ENCODE results near the gene ITGA2. TPM values are rescaled to one million over a fixed set of nuclear protein-coding genes. Genes with fewer than 3 reads are reported as not detected.

Gene ITGA2
- total and polyA plus RNA-seq, 2 of the 8 experiments (the other 6 are each of a cell fraction or from before 2014, with no cell fraction given): 1.4 to 7.7 TPM

DNA sequence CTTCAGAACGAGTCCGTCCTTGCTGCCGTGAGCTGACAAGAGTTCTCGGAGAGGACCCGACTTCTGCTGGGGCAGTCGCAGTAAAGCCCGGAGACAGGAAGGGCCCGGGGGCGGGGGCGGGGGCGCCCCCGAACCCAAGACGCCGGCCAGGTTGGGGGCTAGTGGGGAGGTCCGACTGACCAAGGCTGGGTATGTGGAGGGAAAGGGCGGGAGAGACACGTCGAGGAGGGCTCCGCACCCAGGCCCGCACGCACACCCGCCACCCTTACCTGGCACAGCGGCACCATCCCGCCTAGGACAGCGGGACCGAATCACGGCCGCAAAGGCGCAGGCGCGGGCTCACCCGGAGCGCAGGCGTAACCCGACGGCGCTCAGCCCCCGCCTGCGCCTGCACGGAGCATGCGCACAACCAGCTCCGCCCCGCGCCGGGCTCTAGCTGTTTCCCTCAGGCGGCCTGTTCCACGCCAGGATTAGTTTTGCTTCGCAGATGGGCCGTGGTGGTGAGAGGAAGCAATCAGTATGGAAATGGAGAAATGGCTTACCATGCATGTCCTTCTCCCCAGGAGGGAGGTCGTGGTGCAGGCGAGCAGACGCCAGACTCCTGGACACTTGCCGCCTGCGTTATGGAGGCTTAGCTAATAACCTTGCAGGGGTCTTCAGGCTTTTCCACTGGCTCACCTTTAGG is 120.4 kb downstream of the ITGA2 start, which contains the start of gene MOCS2 (continued):
- TF ChIP-seq, protein P1, sequence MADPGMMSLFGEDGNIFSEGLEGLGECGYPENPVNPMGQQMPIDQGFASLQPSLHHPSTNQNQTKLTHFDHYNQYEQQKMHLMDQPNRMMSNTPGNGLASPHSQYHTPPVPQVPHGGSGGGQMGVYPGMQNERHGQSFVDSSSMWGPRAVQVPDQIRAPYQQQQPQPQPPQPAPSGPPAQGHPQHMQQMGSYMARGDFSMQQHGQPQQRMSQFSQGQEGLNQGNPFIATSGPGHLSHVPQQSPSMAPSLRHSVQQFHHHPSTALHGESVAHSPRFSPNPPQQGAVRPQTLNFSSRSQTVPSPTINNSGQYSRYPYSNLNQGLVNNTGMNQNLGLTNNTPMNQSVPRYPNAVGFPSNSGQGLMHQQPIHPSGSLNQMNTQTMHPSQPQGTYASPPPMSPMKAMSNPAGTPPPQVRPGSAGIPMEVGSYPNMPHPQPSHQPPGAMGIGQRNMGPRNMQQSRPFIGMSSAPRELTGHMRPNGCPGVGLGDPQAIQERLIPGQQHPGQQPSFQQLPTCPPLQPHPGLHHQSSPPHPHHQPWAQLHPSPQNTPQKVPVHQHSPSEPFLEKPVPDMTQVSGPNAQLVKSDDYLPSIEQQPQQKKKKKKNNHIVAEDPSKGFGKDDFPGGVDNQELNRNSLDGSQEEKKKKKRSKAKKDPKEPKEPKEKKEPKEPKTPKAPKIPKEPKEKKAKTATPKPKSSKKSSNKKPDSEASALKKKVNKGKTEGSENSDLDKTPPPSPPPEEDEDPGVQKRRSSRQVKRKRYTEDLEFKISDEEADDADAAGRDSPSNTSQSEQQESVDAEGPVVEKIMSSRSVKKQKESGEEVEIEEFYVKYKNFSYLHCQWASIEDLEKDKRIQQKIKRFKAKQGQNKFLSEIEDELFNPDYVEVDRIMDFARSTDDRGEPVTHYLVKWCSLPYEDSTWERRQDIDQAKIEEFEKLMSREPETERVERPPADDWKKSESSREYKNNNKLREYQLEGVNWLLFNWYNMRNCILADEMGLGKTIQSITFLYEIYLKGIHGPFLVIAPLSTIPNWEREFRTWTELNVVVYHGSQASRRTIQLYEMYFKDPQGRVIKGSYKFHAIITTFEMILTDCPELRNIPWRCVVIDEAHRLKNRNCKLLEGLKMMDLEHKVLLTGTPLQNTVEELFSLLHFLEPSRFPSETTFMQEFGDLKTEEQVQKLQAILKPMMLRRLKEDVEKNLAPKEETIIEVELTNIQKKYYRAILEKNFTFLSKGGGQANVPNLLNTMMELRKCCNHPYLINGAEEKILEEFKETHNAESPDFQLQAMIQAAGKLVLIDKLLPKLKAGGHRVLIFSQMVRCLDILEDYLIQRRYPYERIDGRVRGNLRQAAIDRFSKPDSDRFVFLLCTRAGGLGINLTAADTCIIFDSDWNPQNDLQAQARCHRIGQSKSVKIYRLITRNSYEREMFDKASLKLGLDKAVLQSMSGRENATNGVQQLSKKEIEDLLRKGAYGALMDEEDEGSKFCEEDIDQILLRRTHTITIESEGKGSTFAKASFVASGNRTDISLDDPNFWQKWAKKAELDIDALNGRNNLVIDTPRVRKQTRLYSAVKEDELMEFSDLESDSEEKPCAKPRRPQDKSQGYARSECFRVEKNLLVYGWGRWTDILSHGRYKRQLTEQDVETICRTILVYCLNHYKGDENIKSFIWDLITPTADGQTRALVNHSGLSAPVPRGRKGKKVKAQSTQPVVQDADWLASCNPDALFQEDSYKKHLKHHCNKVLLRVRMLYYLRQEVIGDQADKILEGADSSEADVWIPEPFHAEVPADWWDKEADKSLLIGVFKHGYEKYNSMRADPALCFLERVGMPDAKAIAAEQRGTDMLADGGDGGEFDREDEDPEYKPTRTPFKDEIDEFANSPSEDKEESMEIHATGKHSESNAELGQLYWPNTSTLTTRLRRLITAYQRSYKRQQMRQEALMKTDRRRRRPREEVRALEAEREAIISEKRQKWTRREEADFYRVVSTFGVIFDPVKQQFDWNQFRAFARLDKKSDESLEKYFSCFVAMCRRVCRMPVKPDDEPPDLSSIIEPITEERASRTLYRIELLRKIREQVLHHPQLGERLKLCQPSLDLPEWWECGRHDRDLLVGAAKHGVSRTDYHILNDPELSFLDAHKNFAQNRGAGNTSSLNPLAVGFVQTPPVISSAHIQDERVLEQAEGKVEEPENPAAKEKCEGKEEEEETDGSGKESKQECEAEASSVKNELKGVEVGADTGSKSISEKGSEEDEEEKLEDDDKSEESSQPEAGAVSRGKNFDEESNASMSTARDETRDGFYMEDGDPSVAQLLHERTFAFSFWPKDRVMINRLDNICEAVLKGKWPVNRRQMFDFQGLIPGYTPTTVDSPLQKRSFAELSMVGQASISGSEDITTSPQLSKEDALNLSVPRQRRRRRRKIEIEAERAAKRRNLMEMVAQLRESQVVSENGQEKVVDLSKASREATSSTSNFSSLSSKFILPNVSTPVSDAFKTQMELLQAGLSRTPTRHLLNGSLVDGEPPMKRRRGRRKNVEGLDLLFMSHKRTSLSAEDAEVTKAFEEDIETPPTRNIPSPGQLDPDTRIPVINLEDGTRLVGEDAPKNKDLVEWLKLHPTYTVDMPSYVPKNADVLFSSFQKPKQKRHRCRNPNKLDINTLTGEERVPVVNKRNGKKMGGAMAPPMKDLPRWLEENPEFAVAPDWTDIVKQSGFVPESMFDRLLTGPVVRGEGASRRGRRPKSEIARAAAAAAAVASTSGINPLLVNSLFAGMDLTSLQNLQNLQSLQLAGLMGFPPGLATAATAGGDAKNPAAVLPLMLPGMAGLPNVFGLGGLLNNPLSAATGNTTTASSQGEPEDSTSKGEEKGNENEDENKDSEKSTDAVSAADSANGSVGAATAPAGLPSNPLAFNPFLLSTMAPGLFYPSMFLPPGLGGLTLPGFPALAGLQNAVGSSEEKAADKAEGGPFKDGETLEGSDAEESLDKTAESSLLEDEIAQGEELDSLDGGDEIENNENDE (IDR thresholded peaks at IDR 0.05; ENCODE audit: insufficient replicate concordance, low read length): no peak
- TF ChIP-seq FOSL1 (IDR thresholded peaks at IDR 0.05; ENCODE audit: insufficient read depth, low read depth, low read length) (no peak), BCL11A (IDR thresholded peaks at IDR 0.05; ENCODE audit: low read depth in 2 of 2, low read length in 2 of 2) (no peak), TEAD4 (IDR thresholded peaks at IDR 0.05; ENCODE audit: low read depth, low read length) (no peak), SRF (IDR thresholded peaks at IDR 0.05; ENCODE audit: low read depth, low read length) (no peak), TCF12 (IDR thresholded peaks at IDR 0.05; ENCODE audit: low read depth, low read length) (no peak), BACH1 (IDR thresholded peaks at IDR 0.05; ENCODE audit: low read length) (no peak), RFX5 (IDR thresholded peaks at IDR 0.05; ENCODE audit: borderline replicate concordance, low read depth, low read length) (no peak), HDAC6 (IDR thresholded peaks at IDR 0.05; ENCODE audit: low read depth, low read length) (no peak), SP2 (IDR thresholded peaks at IDR 0.05; ENCODE audit: low read length) (no peak), ASH2L (IDR thresholded peaks at IDR 0.05; ENCODE audit: low read length) (peak; percentile 30), CTBP2 (IDR thresholded peaks at IDR 0.05; ENCODE audit: borderline replicate concordance, insufficient read depth, insufficient read length, low read length) (no peak)

Measured in H1 (cell line).